KG1 (cell line): ENCODE measurements around the gene RNF17.
A peak's percentile ranks its signal among the peaks of the same experiment; 100 is the strongest.
"Not testable (repeated sequence)": the region's sequence is repeated elsewhere in the genome, so short reads cannot be mapped to it uniquely, and the experiment has no call there.

ENCODE experiments used
- DNase-seq: peaks from one replicate; lab custom pipeline; 2025; lab: John Stamatoyannopoulos, UW

RNF17 gene

GRCh38 chr13:24763596-24764275, at the start of gene RNF17:
Gene RNF17 (plus strand): TSS chr13:24764169. CDS start chr13:24764204, 35 bp downstream.
- no peak for DNase-seq

- DNase-seq: no peak
These were observed 48.0 kb upstream of the RNF17 start for GRCh38 chr13:24716011-24716410.

- no peak for DNase-seq
These were observed 47.5 kb upstream of the RNF17 start for GRCh38 chr13:24716446-24716845.

GRCh38 chr13:24717217-24717616, 46.8 kb upstream of the RNF17 start:
- DNase-seq: no peak

- DNase-seq: no peak
These were observed 45.6 kb upstream of the RNF17 start for GRCh38 chr13:24718192-24718965.

GRCh38 chr13:24719139-24719538, 44.8 kb upstream of the RNF17 start:
- no peak for DNase-seq

GRCh38 chr13:24723206-24723605, 40.8 kb upstream of the RNF17 start:
- no peak for DNase-seq

GRCh38 chr13:24724714-24725113, 39.3 kb upstream of the RNF17 start:
- DNase-seq: no peak

GRCh38 chr13:24725379-24725778, 38.6 kb upstream of the RNF17 start:
- no peak for DNase-seq

GRCh38 chr13:24727731-24728601, 36.0 kb upstream of the RNF17 start:
- DNase-seq: peak; percentile 48

GRCh38 chr13:24730873-24731567, 32.9 kb upstream of the RNF17 start:
- not testable (repeated sequence) for DNase-seq

- DNase-seq: no peak
These were observed 29.0 kb upstream of the RNF17 start for GRCh38 chr13:24734950-24735349.

GRCh38 chr13:24737042-24737441, 26.9 kb upstream of the RNF17 start:
- no peak for DNase-seq

- no peak for DNase-seq
These were observed 25.6 kb upstream of the RNF17 start for GRCh38 chr13:24738366-24738847.

GRCh38 chr13:24740014-24740890, 23.7 kb upstream of the RNF17 start:
- DNase-seq: no peak

- no peak for DNase-seq
These were observed 22.8 kb upstream of the RNF17 start for GRCh38 chr13:24741016-24741662.

- DNase-seq: no peak
These were observed 22.2 kb upstream of the RNF17 start for GRCh38 chr13:24741791-24742190.

- DNase-seq: no peak
These were observed 21.7 kb upstream of the RNF17 start for GRCh38 chr13:24742294-24742693.

- no peak for DNase-seq
These were observed 21.0 kb upstream of the RNF17 start for GRCh38 chr13:24742977-24743376.

- DNase-seq: no peak
These were observed 19.7 kb upstream of the RNF17 start for GRCh38 chr13:24744247-24744646.
